ENCODE results near the gene H6PD.

Gene H6PD

DNA sequence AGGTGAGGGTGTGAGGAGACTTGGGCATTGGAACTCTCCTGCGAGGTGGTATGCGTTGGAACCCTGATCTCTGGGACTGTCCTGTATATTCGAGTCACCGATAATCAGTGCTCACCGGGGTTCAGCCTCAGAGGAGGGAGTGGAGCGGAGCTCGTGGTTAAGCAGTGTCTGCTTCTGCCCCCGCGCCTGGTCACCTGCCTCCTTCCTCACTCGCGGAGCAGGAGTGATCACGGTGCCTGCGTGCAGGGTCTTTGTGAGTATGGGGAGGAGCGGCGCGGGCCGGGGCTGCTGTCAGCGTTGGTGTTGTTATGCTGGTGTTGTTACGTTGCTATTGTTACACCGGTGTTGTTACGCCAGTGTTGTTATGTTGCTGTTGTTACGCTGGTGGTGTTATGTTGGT lies 23.3 kb downstream of the H6PD start:
- no peak for DNase-seq

DNA sequence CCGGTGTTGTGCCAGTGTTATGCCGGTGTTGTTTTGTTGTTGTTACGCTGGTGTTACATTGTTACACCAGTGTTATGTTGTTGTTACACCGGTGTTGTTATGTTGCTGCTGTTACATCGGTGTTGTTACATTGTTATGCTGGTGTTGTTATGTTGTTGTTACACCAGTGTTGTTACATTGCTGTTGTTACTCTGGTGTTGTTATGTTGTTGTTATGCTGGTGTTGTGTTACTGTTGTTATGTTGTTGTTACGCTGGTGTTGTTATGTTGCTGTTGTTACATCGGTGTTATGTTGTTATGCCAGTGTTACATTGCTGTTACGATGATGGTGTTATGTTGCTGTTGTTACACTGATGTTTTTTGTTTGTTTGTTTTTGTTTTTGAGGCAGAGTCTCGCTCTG lies 24.1 kb downstream of the H6PD start:
- no peak for DNase-seq

DNA sequence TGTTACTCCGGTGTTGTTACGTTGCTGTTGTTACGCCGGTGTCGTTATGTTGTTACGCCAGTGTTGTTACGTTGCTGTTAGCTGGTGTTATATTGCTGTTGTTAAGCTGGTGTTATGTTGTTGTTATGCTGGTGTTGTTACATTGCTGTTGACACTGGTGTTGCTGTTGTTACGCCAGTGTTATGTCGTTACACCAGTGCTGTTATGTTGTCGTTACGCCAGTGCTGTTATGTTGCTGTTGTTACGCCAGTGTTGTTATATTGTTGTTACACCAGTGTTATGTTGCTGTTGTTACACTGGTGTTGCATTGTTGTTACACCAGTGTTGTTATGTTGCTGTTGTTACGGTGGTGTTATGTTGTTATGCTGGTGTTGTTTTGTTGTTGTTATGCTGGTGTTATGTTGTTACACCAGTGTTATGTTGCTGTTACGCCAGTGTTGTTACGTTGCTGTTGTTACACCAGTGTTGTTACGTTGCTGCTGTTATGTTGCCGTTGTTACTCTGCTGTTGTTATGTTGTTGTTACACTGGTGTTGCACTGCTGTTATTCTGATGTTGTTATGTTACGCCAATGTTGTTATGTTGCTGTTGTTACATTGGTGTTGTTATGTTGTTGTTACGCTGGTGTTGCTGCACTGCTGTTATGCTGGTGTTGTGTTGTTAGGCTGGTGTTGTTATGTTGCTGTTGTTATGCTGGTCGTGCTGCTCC lies 25.6 kb downstream of the H6PD start:
- DNase-seq: no peak

DNA sequence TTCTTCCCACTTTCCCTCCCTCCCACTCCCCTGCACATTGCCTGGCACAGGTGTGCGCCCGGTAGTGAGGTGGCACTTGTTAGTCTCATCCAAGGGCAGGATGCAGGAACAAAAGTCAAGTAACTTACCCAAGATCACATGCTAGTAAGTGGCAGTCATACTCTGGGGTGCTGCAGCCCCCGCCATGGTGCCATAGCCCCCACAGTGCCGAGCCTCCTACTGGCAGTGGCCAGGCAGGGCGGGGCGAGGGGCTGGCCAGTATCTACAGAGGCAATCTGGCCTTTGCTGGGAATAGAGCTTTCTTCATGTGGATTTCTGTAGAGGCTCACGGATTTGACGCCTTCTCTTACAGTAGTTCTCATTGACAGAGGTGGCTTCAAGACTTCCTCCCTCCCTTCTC lies 26.9 kb downstream of the H6PD start:
- no peak for DNase-seq

DNA sequence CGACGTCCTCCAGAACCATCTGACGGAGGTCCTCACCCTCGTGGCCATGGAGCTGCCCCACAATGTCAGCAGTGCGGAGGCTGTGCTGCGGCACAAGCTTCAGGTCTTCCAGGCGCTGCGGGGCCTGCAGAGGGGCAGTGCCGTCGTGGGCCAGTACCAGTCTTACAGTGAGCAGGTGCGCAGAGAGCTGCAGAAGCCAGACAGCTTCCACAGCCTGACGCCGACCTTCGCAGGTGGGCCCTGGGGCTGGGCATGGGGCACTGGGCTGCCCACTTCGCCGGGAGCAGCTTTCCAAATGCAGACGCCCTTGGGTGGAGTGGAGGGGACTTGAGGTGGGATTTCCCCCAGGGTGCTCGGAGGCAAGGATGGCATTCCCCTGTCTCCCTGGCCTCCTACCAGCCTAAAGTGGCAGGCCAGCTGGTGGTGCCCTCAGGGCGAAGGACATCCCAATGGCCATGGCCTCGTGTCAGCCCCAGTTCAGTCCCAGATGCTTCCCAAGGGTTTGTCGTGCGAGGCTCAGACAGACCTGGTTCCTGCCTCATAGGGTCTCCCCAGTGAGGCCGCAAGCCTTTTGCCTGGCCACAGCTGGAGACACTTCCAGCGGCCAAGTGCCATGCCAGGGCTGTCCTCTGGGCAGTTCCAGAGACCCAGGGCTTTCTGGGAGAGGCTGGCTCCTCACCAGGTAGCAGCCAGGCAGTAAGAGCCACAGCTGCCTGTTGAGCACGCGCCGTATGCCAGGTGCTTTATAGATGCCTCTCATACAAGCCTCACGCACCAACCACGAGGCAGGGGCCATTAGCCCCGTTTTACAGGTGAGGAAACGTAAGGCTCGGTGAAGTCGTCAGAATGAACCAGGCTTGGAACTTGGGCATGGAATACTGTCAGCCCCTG lies 27.8 kb downstream of the H6PD start:
- DNase-seq: no peak

DNA sequence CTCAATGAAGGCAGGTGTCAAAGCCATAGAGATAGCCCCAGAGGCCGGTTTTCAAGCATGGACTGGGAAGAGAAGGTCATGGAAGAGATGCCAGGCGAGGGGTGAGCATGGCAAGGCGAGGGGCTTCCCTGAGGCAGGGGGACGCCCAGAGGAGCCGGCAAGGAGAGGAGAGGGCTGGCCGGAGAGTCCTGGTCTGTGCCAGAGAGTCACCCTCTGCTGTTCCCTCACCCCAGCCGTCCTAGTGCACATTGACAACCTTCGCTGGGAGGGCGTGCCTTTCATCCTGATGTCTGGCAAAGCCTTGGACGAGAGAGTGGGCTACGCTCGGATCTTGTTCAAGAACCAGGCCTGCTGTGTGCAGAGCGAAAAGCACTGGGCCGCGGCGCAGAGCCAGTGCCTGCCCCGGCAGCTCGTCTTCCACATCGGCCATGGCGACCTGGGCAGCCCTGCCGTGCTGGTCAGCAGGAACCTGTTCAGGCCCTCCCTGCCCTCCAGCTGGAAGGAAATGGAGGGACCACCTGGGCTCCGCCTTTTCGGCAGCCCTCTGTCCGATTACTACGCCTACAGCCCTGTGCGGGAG lies 28.8 kb downstream of the H6PD start:
- DNase-seq: no peak

DNA sequence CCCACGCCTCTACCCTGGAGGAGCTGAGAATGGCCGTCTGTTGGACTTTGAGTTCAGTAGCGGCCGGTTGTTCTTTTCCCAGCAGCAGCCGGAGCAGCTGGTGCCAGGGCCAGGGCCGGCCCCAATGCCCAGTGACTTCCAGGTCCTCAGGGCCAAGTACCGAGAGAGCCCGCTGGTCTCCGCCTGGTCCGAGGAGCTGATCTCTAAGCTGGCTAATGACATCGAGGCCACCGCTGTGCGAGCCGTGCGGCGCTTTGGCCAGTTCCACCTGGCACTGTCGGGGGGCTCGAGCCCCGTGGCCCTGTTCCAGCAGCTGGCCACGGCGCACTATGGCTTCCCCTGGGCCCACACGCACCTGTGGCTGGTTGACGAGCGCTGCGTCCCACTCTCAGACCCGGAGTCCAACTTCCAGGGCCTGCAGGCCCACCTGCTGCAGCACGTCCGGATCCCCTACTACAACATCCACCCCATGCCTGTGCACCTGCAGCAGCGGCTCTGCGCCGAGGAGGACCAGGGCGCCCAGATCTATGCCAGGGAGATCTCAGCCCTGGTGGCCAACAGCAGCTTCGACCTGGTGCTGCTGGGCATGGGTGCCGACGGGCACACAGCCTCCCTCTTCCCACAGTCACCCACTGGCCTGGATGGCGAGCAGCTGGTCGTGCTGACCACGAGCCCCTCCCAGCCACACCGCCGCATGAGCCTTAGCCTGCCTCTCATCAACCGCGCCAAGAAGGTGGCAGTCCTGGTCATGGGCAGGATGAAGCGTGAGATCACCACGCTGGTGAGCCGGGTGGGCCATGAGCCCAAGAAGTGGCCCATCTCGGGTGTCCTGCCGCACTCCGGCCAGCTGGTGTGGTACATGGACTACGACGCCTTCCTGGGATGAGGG lies 29.7 kb downstream of the H6PD start:
- DNase-seq: no peak

DNA sequence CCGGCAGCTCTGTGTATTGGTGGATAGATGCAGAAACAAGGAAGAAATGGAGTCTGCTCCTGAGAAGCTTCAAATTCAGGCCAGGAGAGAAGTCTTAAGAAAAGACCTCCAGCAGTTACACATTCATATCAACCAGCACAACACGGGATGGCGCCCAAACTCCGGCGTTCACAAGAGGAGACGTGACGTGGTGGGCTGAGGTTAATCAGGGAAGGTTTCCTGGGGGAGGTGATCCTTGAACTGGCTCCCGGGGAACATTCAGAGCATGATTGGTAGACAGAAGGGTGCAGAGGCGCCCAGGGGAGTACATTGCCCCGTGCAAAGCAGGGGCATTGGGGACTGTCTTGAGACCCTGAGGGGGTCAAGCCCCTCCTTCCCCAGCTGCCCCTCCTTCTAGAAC lies 30.5 kb downstream of the H6PD start:
- DNase-seq: no peak

DNA sequence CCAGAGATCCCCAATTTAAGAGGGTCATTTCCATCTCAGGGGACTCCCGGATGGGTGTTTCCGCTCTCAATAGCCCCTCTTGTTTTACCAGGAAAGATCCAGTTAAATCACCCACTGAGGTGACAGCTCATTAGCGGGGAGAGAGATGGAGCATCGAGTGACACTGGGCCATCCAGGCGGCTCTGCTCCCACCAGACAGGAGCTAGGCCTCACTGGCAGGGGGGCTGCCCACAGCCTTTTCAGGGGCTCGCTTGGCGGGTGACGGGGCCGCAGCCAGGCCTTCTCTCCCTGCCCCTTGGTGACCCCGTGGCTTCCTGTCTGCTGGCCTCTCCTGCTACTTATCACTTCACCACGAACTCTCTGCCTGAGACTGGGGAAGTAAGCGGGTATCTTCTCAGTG lies 31.4 kb downstream of the H6PD start:
- DNase-seq: no peak

DNA sequence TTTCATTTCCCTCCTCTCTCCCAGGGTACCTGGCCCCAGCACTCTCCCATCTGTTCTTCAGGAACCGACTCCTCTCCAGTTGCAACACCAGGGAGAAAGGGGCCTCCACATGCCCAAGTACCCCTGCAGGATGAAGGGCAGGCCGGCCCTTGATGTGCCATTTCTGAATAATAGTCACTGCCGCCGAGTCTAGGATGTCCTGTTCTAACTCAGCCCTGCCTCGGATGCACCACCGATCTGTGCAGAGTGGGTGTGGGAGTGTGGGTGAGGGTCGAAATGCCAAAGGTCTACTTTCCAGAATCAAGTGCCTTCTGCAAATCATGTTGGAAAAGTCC lies 32.7 kb downstream of the H6PD start:
- no peak for DNase-seq

DNA sequence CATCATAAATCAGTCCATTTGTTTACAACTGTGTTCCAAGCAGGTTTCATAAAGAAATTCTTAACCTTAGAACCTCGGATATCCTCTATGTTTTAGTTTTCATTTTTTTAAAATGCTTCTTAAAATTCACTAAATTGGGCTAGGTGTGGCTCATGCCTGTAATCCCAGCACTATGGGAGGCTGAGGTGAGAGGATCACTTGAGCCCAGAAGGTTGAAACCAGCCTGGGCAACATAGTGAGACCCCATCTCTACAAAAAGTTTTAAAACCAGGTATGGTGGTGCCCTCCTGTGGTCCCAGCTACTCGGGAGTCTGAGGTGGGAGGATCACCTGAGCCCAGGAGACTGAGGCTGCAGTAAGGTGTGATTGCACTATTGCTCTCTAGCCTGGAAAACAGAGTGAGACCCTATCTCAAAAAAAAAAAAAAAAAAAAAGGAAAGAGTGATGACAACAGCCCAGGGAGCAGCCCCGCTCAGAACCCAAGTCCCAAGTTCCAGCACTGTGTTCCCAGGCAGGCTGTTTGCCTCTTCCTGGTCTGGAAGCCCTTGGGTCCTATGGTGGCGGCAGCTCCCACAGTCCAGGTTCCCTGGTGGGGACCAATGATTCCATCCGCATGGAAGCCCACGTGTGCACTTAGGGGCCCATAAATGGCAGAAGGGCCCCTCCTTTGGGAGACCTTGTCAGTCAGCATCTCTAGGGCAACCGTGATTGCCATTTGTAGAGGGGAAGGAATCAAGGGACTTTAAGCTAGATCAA lies 33.4 kb downstream of the H6PD start:
- DNase-seq: no peak

DNA sequence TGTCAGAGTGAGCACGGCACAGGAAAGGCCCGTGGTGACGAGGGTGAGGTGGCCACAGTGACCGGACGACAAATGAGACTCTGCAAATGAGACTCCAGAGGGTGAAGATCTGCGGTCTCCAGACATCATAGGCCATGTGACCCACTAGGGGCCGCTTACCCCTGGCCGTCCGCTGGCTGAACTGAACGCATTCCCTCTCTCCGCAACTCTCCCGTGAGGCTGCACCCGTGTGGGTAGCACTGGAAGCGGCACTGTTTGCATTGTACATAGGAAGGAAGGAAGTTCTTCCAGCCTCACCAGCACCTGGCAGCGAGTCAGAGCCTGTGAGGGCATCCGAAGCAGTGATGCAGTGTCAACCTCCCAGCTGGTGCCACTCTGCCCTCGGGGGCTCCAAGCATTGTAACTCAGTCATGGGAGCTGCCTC lies 34.5 kb downstream of the H6PD start:
- no peak for DNase-seq

DNA sequence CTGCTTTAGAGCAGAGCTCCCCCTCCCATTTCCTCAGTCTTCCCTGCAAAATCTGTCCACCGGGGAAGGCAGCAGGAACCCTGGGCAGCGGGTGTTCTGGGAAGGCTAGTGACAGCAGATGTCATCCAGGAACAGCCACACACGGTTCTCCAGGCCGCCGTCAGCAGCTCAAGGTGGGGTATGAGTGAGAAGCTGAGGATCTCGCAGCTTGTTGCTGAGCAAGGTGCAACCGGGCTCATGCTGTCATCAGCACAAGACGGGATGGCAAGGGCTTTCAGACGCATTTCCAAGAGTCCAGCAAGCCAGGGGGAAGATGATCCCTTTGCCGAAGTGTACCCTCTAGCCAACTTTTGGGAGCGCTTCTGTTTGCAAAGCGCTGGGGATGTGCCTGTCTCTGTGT lies 35.1 kb downstream of the H6PD start:
- no peak for DNase-seq

DNA sequence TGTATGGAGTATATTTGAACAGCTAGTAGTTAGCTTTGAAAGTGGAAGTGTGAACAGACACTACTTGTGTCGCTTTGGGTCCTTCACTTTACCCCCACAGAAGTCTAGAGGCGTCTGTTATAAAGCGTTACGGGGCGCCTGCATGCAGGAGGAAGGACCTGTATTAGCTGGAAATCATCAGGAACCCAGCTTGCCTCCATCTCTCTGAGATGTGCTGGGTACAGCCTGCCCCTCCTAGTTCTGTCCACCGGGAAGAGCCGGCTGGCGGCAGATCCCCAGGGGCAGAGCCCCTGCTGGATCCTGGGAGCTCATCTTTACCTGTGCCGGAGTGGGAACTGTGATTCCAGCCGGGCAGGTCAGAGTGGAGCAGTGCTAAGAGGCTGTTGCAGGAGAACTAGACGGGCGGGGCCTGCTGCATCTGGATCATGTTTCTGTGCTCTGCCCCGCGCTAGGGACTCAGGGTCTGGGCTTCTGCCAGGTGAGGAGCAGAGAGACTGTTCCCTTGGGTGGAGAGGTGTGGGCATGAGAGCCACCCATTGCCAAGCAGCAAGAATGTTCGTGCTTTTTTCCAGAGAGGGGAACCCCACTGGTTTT lies 35.8 kb downstream of the H6PD start:
- DNase-seq: no peak

DNA sequence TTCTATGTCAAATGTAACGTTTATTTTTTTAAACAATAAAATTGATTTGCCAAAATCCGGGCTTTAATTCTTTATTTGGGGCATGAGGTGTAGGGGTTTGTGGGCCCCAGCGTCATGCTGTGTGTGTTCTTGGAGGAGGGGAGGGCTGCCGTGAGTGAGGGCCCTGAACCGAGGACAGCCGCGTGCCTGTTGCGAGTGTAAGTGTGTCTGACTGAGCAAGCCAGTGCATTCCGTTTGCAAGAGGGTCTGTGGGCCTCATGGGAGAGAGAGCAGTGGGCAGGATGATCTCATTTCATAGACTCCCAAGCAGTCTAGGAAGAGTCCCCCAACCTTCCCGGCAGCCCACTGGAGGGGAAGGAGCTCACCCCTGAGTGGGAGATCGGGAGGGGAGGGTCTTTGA lies 36.7 kb downstream of the H6PD start:
- peak; percentile 43 for DNase-seq

DNA sequence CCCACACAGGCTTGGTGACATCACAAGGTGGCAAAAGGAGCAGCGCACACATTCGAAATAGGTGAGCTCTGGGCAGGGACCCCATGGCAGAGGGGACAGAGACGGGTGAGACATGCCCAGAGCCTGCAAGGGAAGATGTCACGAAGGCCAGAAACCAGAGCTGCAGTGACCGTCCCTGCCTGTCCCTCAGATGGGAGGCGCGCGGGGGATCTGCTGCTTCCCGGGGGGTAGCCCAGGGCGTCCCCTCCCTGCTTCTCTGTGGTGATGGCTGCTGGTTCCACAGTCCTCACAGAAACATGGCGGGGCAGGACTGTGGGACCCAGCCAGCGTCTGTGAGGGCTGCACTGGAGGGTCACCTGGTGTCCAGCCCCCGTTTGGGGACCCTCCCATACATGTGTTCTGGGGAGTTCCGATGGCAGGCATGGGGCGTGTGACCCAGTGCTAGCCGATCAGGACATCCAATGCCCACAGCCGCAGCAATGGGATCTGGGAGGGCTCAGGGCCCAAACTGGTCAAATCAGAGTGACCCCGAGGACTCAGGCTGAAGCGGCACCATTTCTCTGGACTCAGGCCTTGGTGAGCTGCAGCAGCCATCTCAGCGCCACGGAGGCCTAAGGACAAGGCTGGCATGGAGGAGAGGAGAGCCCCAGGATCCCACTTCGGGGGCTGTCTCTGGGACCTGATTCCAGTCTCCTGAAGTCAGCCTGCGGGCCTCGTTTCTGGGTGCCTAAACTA lies 37.5 kb downstream of the H6PD start:
- no peak for DNase-seq

DNA sequence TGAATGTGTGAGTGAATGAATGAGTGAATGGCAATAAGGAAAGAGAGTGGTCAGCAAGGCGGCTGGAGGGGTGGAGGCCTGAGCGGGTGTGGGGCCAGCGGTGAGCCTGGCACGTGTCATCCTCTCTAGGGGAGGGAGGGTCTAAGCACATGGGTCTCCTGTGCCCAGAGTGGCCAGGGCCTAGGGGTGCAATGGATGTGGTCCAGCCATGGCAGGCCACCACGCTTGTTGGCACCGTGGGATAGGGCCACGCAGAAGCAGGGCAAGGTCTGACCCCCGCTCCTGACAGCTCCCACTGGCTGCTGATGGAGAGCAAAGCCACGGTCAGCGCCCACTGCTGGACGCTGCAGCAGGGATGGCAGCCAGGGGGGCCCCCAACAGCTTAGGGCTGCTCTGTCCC lies 38.6 kb downstream of the H6PD start:
- no peak for DNase-seq

DNA sequence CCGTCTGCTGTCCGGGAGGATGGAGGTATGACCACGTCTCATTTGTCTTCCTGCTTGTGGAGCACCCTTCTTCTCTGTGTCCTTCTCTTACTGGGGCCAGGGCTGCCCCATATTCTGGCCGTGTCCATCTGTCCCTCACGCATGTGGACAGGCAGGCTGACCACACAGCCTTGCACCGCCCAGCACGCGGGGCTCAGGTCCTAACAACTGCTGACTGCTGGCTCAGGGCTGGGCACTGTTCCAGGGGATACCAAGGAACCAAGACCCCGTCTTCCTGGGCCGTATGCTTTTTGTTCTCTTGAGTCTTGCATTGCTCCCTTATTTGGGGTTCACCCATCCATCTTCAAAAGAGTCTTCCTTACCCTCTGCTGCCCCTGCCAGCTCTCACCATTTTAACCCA lies 40.6 kb downstream of the H6PD start:
- no peak for DNase-seq

DNA sequence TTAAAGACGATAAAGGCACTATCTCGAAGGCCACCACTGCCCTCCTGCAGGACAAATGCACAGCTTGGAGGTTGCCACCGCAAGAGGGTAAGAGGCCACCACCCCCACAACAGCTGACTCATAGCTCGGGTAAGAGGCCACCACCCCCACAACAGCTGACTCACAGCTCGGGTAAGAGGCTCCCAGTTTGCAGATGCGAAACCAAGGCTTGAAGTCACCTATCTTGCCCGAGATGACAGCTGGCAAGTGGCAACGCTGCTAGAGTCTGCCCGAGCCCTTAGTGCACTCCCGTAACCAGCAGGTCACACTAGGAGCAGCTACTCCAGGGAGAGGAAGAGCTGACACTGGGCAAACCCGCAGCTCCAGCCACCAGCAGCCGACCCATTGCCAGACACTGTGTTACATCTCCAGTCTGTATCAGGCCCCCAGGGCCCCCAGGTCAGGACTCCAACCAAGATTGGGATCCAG lies 41.0 kb downstream of the H6PD start:
- peak; percentile 81 for DNase-seq

DNA sequence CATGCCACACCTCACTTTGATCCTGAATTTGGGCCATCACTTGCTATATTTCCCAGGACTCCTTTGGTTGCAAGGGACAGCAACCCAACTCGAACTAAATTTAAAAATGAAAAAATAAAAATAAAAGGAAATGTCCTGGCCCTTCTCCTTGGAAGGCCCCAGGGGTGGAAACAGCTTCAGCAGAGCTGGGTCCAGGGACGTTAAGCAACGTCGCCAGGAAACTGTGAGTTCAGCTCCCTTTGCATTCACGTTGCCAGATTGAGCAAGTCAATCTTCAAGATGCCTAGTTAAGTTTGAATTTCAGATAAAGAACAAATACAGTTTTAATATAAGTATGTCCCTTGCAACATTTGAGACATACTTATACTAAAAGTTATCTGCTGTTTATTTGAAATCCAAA lies 43.5 kb downstream of the H6PD start:
- DNase-seq: no peak

Data from fibroblast of skin of back (primary cell).